CD4-positive, alpha-beta memory T cell (primary cell): ENCODE data around the gene MPHOSPH6. TPM values are rescaled to one million over a fixed set of nuclear protein-coding genes. Genes with fewer than 3 reads are reported as not detected.

Experiments
- CTCF ChIA-PET: fragments of 350-600 bp; sonication (Branson Sonifier 250); formaldehyde crosslinking; loops from one replicate; lab custom pipeline; 2021; ENCODE audit warnings: inconsistent platforms; ENCODE audit not compliant: partially characterized antibody; lab: Charles Lee
- POLR2A ChIA-PET: fragments of 350-600 bp; sonication (Branson Sonifier 250); formaldehyde crosslinking; loops from one replicate; lab custom pipeline; 2021; ENCODE audit not compliant: partially characterized antibody; lab: Charles Lee
- DNase-seq, 5 donors: peaks; one replicate each; pipeline versions ENCODE4 v3.0.0 to v3.0.0-alpha.2; 2020 to 2022; ENCODE audit warnings: mixed read lengths in 1 of 5
- H3K27ac ChIP-seq: one replicate; pipeline ENCODE4 v1.7.0; 2013; ENCODE audit warnings: low read depth, low read length
- H3K27me3 ChIP-seq: 2 replicates; pipeline ENCODE4 v1.7.0; 2013; ENCODE audit warnings: mild to moderate bottlenecking, low read length, moderate library complexity; ENCODE audit not compliant: insufficient read depth
- H3K36me3 ChIP-seq: 2 replicates; pipeline ENCODE4 v1.7.0; 2013; ENCODE audit warnings: mild to moderate bottlenecking, low read length, moderate library complexity; ENCODE audit not compliant: insufficient read depth
- H3K4me1 ChIP-seq: 2 replicates; pipeline ENCODE4 v1.7.0; 2013; ENCODE audit warnings: mild to moderate bottlenecking, low read length, moderate library complexity; ENCODE audit not compliant: insufficient read depth
- H3K4me3 ChIP-seq, 2 donors: one replicate each; pipeline ENCODE4 v1.7.0; 2013; ENCODE audit warnings: low read length in 2 of 2, mild to moderate bottlenecking in 1 of 2
- H3K9me3 ChIP-seq, 2 donors: one replicate each; pipeline ENCODE4 v1.7.0; 2013; ENCODE audit warnings: low read length in 2 of 2, control low read depth in 1 of 2; ENCODE audit not compliant: control insufficient read depth in 1 of 2
- H3K27ac Mint-ChIP-seq, 7 donors: one replicate each; pipeline ENCODE4 v1.8.0; 2020 to 2021; ENCODE audit warnings: mixed read lengths in 7 of 7, mild to moderate bottlenecking in 6 of 7, inconsistent platforms in 3 of 7, moderate library complexity in 3 of 7
- H3K27me3 Mint-ChIP-seq, 2 donors: one replicate each; pipeline ENCODE4 v1.8.0; 2020 to 2021; ENCODE audit warnings: mixed read lengths in 2 of 2
- H3K36me3 Mint-ChIP-seq, 2 donors: one replicate each; pipeline ENCODE4 v1.8.0; 2020 to 2021; ENCODE audit warnings: mixed read lengths in 2 of 2, inconsistent platforms in 1 of 2, mild to moderate bottlenecking in 1 of 2
- H3K4me1 Mint-ChIP-seq, 4 donors: one replicate each; pipeline ENCODE4 v1.8.0; 2020 to 2021; ENCODE audit warnings: mixed read lengths in 4 of 4, mild to moderate bottlenecking in 1 of 4
- H3K4me3 Mint-ChIP-seq, 8 donors: one replicate each; pipeline ENCODE4 v1.8.0; 2020 to 2021; ENCODE audit warnings: mixed read lengths in 8 of 8, mild to moderate bottlenecking in 7 of 8, moderate library complexity in 6 of 8, inconsistent platforms in 3 of 8
- H3K9me3 Mint-ChIP-seq, 8 donors: one replicate each; pipeline ENCODE4 v1.8.0; 2020 to 2021; ENCODE audit warnings: mixed read lengths in 8 of 8, mild to moderate bottlenecking in 5 of 8, inconsistent platforms in 3 of 8, moderate library complexity in 1 of 8
- intact Hi-C: fragments of 100-400 bp; cut with micrococcal nuclease; formaldehyde crosslinking; loops from one replicate; pipeline ENCODE4 v1.15.1; 2023
- polyA plus RNA-seq, 2 donors: library from polyadenylated mRNA; unstranded; fragments of 300-500 nt; fragmentation: Illumina TruSeq; gene quantifications; one replicate each; pipeline ENCODE4 v1.2.3, GENCODE V29; 2021
- total RNA-seq, 2 experiments: library from RNA; stranded (reverse); gene quantifications; one replicate each; pipeline ENCODE4 v1.2.3, GENCODE V29; 2021

The MPHOSPH6 gene
- total and polyA plus RNA-seq, 4 experiments from 2014 or later = 19.6 to 51.6 (median 22.9) TPM

- no peak overlapping the region for H3K4me3 Mint-ChIP-seq
Measured at GRCh38 chr16:82152641-82153112, 17.3 kb downstream of the MPHOSPH6 start.

GRCh38 chr16:82152196-82152595, 17.8 kb downstream of the MPHOSPH6 start:
- CTCF ChIA-PET = no interaction called here
- H3K4me3 Mint-ChIP-seq = no peak overlapping the region
- Histone ChIP-seq H3K36me3 (peaks cover 3% of the 10 kb centered on the region), H3K4me3 (no peak overlapping the region), H3K27ac (no peak overlapping the region), H3K27me3 (no peaks in the 10 kb centered on the region), H3K4me1 (no peaks in the 10 kb centered on the region), H3K9me3 (no peaks in the 10 kb centered on the region)
- intact Hi-C loops = no loop called here
- DNase-seq = no peak
- POLR2A ChIA-PET = no interaction called here
- H3K36me3 Mint-ChIP-seq = peaks cover 49 to 59% of the 10 kb centered on the region in 2 donors
- peaks cover 1 to 6% (median 5%) of the 10 kb centered on the region in 4 donors for H3K4me1 Mint-ChIP-seq
- no peaks in the 10 kb centered on the region for H3K27me3 Mint-ChIP-seq
- no peaks in the 10 kb centered on the region for H3K9me3 Mint-ChIP-seq
- peak overlapping the region in 3 of 7 donors; percentile 15 to 66 (median 17) for H3K27ac Mint-ChIP-seq

More at GRCh38 chr16:82152641-82153112, 17.3 kb downstream of the MPHOSPH6 start:
- ChIA-PET CTCF (no interaction called here), POLR2A (interaction anchor here (1.7 kb wide), 1 partner anchor 17 kb away, joined by 5 read pairs; the partner anchor contains the start of gene MPHOSPH6)
- H3K9me3 ChIP-seq = no peaks in the 10 kb centered on the region
- DNase-seq = no peak
- H3K36me3 ChIP-seq = no peaks in the 10 kb centered on the region
- no peaks in the 10 kb centered on the region for H3K27me3 ChIP-seq
- intact Hi-C loops = no loop called here
- Mint-ChIP-seq H3K4me1 (peaks cover 6 to 11% (median 10%) of the 10 kb centered on the region in 4 donors), H3K9me3 (no peaks in the 10 kb centered on the region), H3K36me3 (peaks cover 49 to 59% of the 10 kb centered on the region in 2 donors), H3K27ac (no peak overlapping the region), H3K27me3 (no peaks in the 10 kb centered on the region)
- no peak overlapping the region for H3K4me3 ChIP-seq
- no peak overlapping the region for H3K27ac ChIP-seq
- no peaks in the 10 kb centered on the region for H3K4me1 ChIP-seq

GRCh38 chr16:82150549-82150948, 19.5 kb downstream of the MPHOSPH6 start:
- no peaks in the 10 kb centered on the region for H3K9me3 ChIP-seq
- H3K27me3 ChIP-seq = no peaks in the 10 kb centered on the region
- H3K4me3 ChIP-seq = no peak overlapping the region
- ChIA-PET CTCF (no interaction called here), POLR2A (no interaction called here)
- no peaks in the 10 kb centered on the region for H3K9me3 Mint-ChIP-seq
- H3K27ac ChIP-seq = no peak overlapping the region
- intact Hi-C loops = no loop called here
- H3K36me3 Mint-ChIP-seq = peaks cover 55 to 62% of the 10 kb centered on the region in 2 donors
- peak overlapping the region in 2 of 7 donors; percentile 5 to 25 for H3K27ac Mint-ChIP-seq
- H3K4me1 Mint-ChIP-seq = peaks cover 0 to 5% (median 4%) of the 10 kb centered on the region in 4 donors
- peaks cover 7% of the 10 kb centered on the region for H3K36me3 ChIP-seq
- H3K27me3 Mint-ChIP-seq = no peaks in the 10 kb centered on the region
- H3K4me1 ChIP-seq = no peaks in the 10 kb centered on the region
- H3K4me3 Mint-ChIP-seq = no peak overlapping the region
- no peak for DNase-seq

- no peaks in the 10 kb centered on the region for H3K4me1 ChIP-seq
- no peaks in the 10 kb centered on the region for H3K9me3 Mint-ChIP-seq
- peaks cover 51 to 59% of the 10 kb centered on the region in 2 donors for H3K36me3 Mint-ChIP-seq
- no peaks in the 10 kb centered on the region for H3K27me3 ChIP-seq
- peaks cover 0 to 2% (median under 1%) of the 10 kb centered on the region in 4 donors for H3K4me1 Mint-ChIP-seq
- no peak for DNase-seq
- H3K4me3 ChIP-seq = no peak overlapping the region
- CTCF ChIA-PET = no interaction called here
- H3K27ac Mint-ChIP-seq = peak overlapping the region in 1 of 7 donors; percentile 19
- H3K9me3 ChIP-seq = no peaks in the 10 kb centered on the region
- no peaks in the 10 kb centered on the region for H3K27me3 Mint-ChIP-seq
- no peak overlapping the region for H3K4me3 Mint-ChIP-seq
- H3K36me3 ChIP-seq = peaks cover 7% of the 10 kb centered on the region
- no peak overlapping the region for H3K27ac ChIP-seq
- intact Hi-C loops = no loop called here
- POLR2A ChIA-PET = no interaction called here
Measured at GRCh38 chr16:82149536-82149935, 20.5 kb downstream of the MPHOSPH6 start.

- POLR2A ChIA-PET = no interaction called here
- Mint-ChIP-seq H3K36me3 (peaks cover 38 to 44% of the 10 kb centered on the region in 2 donors), H3K4me1 (no peaks in the 10 kb centered on the region), H3K9me3 (peaks cover 0 to 2% (median 0%) of the 10 kb centered on the region in 8 donors), H3K4me3 (no peak overlapping the region), H3K27me3 (no peaks in the 10 kb centered on the region), H3K27ac (no peak overlapping the region)
- H3K4me3 ChIP-seq = no peak overlapping the region
- intact Hi-C loops = no loop called here
- DNase-seq = no peak
- no peaks in the 10 kb centered on the region for H3K27me3 ChIP-seq
- peaks cover 7% of the 10 kb centered on the region for H3K36me3 ChIP-seq
- H3K4me1 ChIP-seq = no peaks in the 10 kb centered on the region
- no peaks in the 10 kb centered on the region for H3K9me3 ChIP-seq
- CTCF ChIA-PET = no interaction called here
- H3K27ac ChIP-seq = no peak overlapping the region
Measured at GRCh38 chr16:82147546-82147945, 22.5 kb downstream of the MPHOSPH6 start.

- Mint-ChIP-seq H3K4me3 (no peak overlapping the region), H3K27ac (no peak overlapping the region)
- POLR2A ChIA-PET = no interaction called here
Measured at GRCh38 chr16:82146957-82147356, 23.1 kb downstream of the MPHOSPH6 start.

GRCh38 chr16:82146556-82146955, 23.5 kb downstream of the MPHOSPH6 start:
- peaks cover 7% of the 10 kb centered on the region for H3K36me3 ChIP-seq
- Mint-ChIP-seq H3K4me1 (no peaks in the 10 kb centered on the region), H3K4me3 (no peak overlapping the region), H3K36me3 (peaks cover 32 to 37% of the 10 kb centered on the region in 2 donors), H3K27me3 (no peaks in the 10 kb centered on the region), H3K9me3 (peaks cover 0 to 2% (median 0%) of the 10 kb centered on the region in 8 donors), H3K27ac (no peak overlapping the region)
- H3K27me3 ChIP-seq = no peaks in the 10 kb centered on the region
- H3K4me3 ChIP-seq = no peak overlapping the region
- H3K27ac ChIP-seq = no peak overlapping the region
- ChIA-PET POLR2A (no interaction called here), CTCF (no interaction called here)
- no peaks in the 10 kb centered on the region for H3K4me1 ChIP-seq
- DNase-seq = no peak
- no peaks in the 10 kb centered on the region for H3K9me3 ChIP-seq
- intact Hi-C loops = no loop called here

More at GRCh38 chr16:82146957-82147356, 23.1 kb downstream of the MPHOSPH6 start:
- CTCF ChIA-PET = no interaction called here
- no peak overlapping the region for H3K4me3 ChIP-seq
- H3K36me3 ChIP-seq = peaks cover 7% of the 10 kb centered on the region
- intact Hi-C loops = no loop called here
- H3K9me3 Mint-ChIP-seq = peaks cover 0 to 2% (median 0%) of the 10 kb centered on the region in 8 donors
- no peak overlapping the region for H3K27ac ChIP-seq
- no peaks in the 10 kb centered on the region for H3K4me1 ChIP-seq
- H3K9me3 ChIP-seq = no peaks in the 10 kb centered on the region
- H3K27me3 Mint-ChIP-seq = no peaks in the 10 kb centered on the region
- no peaks in the 10 kb centered on the region for H3K27me3 ChIP-seq
- DNase-seq = no peak
- no peaks in the 10 kb centered on the region for H3K4me1 Mint-ChIP-seq
- peaks cover 34 to 39% of the 10 kb centered on the region in 2 donors for H3K36me3 Mint-ChIP-seq
